COLO829 (cell line): ENCODE data around the gene VANGL1.
"Not testable (repeated sequence)": the region's sequence is repeated elsewhere in the genome, so short reads cannot be mapped to it uniquely, and the experiment has no call there.

Experiments used
- DNase-seq: peaks from one replicate; pipeline ENCODE4 v3.0.0; 2012; ENCODE audit warnings: low spot score

VANGL1 gene

GRCh38 chr1:115641762-115642167 is at the start of gene VANGL1:
TSS of gene VANGL1 (plus strand) at chr1:115641970. CDS start at chr1:115651414, 9,444 bp downstream.
- DNase-seq: peak; percentile 28

- DNase-seq: no peak
Measured at GRCh38 chr1:115592264-115592663, 49.5 kb upstream of the VANGL1 start.

GRCh38 chr1:115593365-115594259 is 48.2 kb upstream of the VANGL1 start:
- no peak for DNase-seq

GRCh38 chr1:115594600-115594999 is 47.2 kb upstream of the VANGL1 start:
- no peak for DNase-seq

GRCh38 chr1:115595279-115596079 is 46.3 kb upstream of the VANGL1 start:
- DNase-seq: peak; percentile 63

- DNase-seq: no peak
Measured at GRCh38 chr1:115596080-115596780, 45.5 kb upstream of the VANGL1 start.

- DNase-seq: no peak
Measured at GRCh38 chr1:115604508-115604907, 37.3 kb upstream of the VANGL1 start.

- DNase-seq: no peak
Measured at GRCh38 chr1:115606305-115606704, 35.5 kb upstream of the VANGL1 start.

GRCh38 chr1:115609021-115609420 is 32.7 kb upstream of the VANGL1 start:
- no peak for DNase-seq

- DNase-seq: no peak
Measured at GRCh38 chr1:115613767-115614166, 28.0 kb upstream of the VANGL1 start.

GRCh38 chr1:115620453-115620852 is 21.3 kb upstream of the VANGL1 start:
- DNase-seq: no peak

- no peak for DNase-seq
Measured at GRCh38 chr1:115620950-115621349, 20.8 kb upstream of the VANGL1 start.

GRCh38 chr1:115624859-115625258 is 16.9 kb upstream of the VANGL1 start:
- no peak for DNase-seq

GRCh38 chr1:115630342-115630741 is 11.4 kb upstream of the VANGL1 start:
- no peak for DNase-seq

- no peak for DNase-seq
Measured at GRCh38 chr1:115632251-115633026, 9.3 kb upstream of the VANGL1 start.

- not testable (repeated sequence) for DNase-seq
Measured at GRCh38 chr1:115633606-115634005, 8.2 kb upstream of the VANGL1 start.

- DNase-seq: not testable (repeated sequence)
Measured at GRCh38 chr1:115637247-115637646, 4.5 kb upstream of the VANGL1 start.

- DNase-seq: no peak
Measured at GRCh38 chr1:115640384-115640783, 1.4 kb upstream of the VANGL1 start.

- DNase-seq: no peak
Measured at GRCh38 chr1:115642168-115643072, 650 bp downstream of the VANGL1 start.

- DNase-seq: no peak
Measured at GRCh38 chr1:115643225-115643624, 1.5 kb downstream of the VANGL1 start.
